PC-9 (cell line): Measurements from ENCODE around the gene C22orf42. TPM values are rescaled to one million over a fixed set of nuclear protein-coding genes. Genes with fewer than 3 reads are reported as not detected.
A peak's percentile ranks its signal among the peaks of the same experiment; 100 is the strongest.

Experiments used
- BruUV-seq: library from RNA; stranded (reverse); fragments of 400-500 nt; replicated peaks from 2 replicates; lab custom pipeline; 2021; lab: Mats Ljungman, UMichigan
- CTCF ChIA-PET: fragments of 300-600 bp; sonication (Branson Sonifier 250); formaldehyde crosslinking; loops from one replicate; lab custom pipeline; 2022; ENCODE audit warnings: antibody characterized with exemption; lab: Charles Lee
- POLR2A ChIA-PET: fragments of 300-600 bp; sonication (Branson Sonifier 250); formaldehyde crosslinking; loops from one replicate; lab custom pipeline; 2022; ENCODE audit warnings: antibody characterized with exemption; ENCODE audit not compliant: unreplicated experiment; lab: Charles Lee
- DNase-seq, 2 experiments: peaks; one replicate each; pipeline versions ENCODE4 v3.0.0 to v3.0.0-alpha.2; 2015 to 2022; ENCODE audit warnings: mixed read lengths in 1 of 2
- H2AFZ ChIP-seq: fragments of 200-600 bp; sonication (generic); 2 replicates; pipeline ENCODE4 v1.8.1; 2017; ENCODE audit warnings: antibody characterized with exemption
- H3F3A ChIP-seq: fragments of 200-600 bp; sonication (generic); 2 replicates; pipeline ENCODE4 v1.8.1; 2017; ENCODE audit warnings: antibody characterized with exemption, mild to moderate bottlenecking, low read depth; ENCODE audit not compliant: insufficient read depth
- H3K27ac ChIP-seq: fragments of 200-600 bp; sonication (generic); 2 replicates; pipeline ENCODE4 v1.6.1; 2016; ENCODE audit warnings: mixed run types
- H3K27me3 ChIP-seq: fragments of 200-600 bp; sonication (generic); 2 replicates; pipeline ENCODE4 v1.6.1; 2016; ENCODE audit warnings: low read depth, mixed run types; ENCODE audit not compliant: insufficient read depth
- H3K36me3 ChIP-seq: fragments of 200-600 bp; sonication (generic); 2 replicates; pipeline ENCODE4 v1.6.1; 2016; ENCODE audit warnings: low read depth, mixed run types
- H3K4me1 ChIP-seq: fragments of 200-600 bp; sonication (generic); replicated peaks from 2 replicates; pipeline ENCODE4 v1.6.1; 2016; ENCODE audit warnings: mixed run types; ENCODE audit not compliant: insufficient read depth
- H3K4me2 ChIP-seq: fragments of 200-600 bp; sonication (generic); 2 replicates; pipeline ENCODE4 v1.6.1; 2017; ENCODE audit warnings: mixed run types
- H3K4me3 ChIP-seq: fragments of 200-600 bp; sonication (generic); 2 replicates; pipeline ENCODE4 v1.6.1; 2016; ENCODE audit warnings: mixed run types
- H3K79me2 ChIP-seq: fragments of 200-600 bp; sonication (generic); 2 replicates; pipeline ENCODE4 v1.6.1; 2017; ENCODE audit warnings: low read depth, mixed run types
- H3K9me2 ChIP-seq: fragments of 200-600 bp; sonication (generic); 2 replicates; pipeline ENCODE4 v1.8.1; 2017; ENCODE audit warnings: mild to moderate bottlenecking; ENCODE audit not compliant: insufficient read depth
- H3K9me3 ChIP-seq: fragments of 200-600 bp; sonication (generic); 2 replicates; pipeline ENCODE4 v1.8.1; 2016; ENCODE audit warnings: low read depth; ENCODE audit not compliant: insufficient read depth
- H4K20me1 ChIP-seq: fragments of 200-600 bp; sonication (generic); 2 replicates; pipeline ENCODE4 v1.8.1; 2017; ENCODE audit not compliant: insufficient read depth
- CTCF ChIP-seq: fragments of 200-600 bp; sonication (generic); conservative IDR thresholded peaks from 2 replicates; pipeline ENCODE4 v1.6.1; 2017; ENCODE audit warnings: mixed run types, antibody characterized with exemption, mild to moderate bottlenecking, moderate library complexity
- EZH2 ChIP-seq: fragments of 200-600 bp; sonication (generic); IDR thresholded peaks from 2 replicates; pipeline ENCODE4 v1.8.0; 2017; ENCODE audit warnings: antibody characterized with exemption, low read depth
- intact Hi-C: fragments of 100-400 bp; cut with micrococcal nuclease; formaldehyde crosslinking; loops from one replicate; pipeline ENCODE4 v1.10.0; 2022; ENCODE audit not compliant: unreplicated experiment
- total RNA-seq: library from RNA; stranded (reverse); gene quantifications from 2 replicates; pipeline ENCODE4 v1.2.3, GENCODE V29; 2021

The C22orf42 gene
- total RNA-seq, 1 experiment from 2014 or later = not detected

GRCh38 chr22:32123657-32124056 lies 35.4 kb downstream of the C22orf42 start:
- POLR2A ChIA-PET = no interaction called here
- DNase-seq = no peak
- no TSS peak for BruUV-seq
- H3K79me2 ChIP-seq = no peaks in the 10 kb centered on the region
- CTCF ChIA-PET = no interaction called here
- intact Hi-C loops = no loop called here
- H3K4me2 ChIP-seq = no peak overlapping the region
- no peaks in the 10 kb centered on the region for H3K4me1 ChIP-seq
- H4K20me1 ChIP-seq = no peaks in the 10 kb centered on the region
- TF ChIP-seq EZH2 (no peak), CTCF (0 out of 2 replicates have a peak, but pooled peaks have one; percentile 29)
- H3F3A ChIP-seq = no peaks in the 10 kb centered on the region
- H3K27ac ChIP-seq = no peak overlapping the region
- no peaks in the 10 kb centered on the region for H3K9me2 ChIP-seq
- peaks cover 38% of the 10 kb centered on the region for H3K27me3 ChIP-seq
- H3K9me3 ChIP-seq = no peaks in the 10 kb centered on the region
- no peak overlapping the region for H3K4me3 ChIP-seq
- no peak overlapping the region for H2AFZ ChIP-seq
- H3K36me3 ChIP-seq = no peaks in the 10 kb centered on the region

- CTCF ChIA-PET = no interaction called here
- Histone ChIP-seq H3K79me2 (no peaks in the 10 kb centered on the region), H3K36me3 (no peaks in the 10 kb centered on the region), H3K9me3 (no peaks in the 10 kb centered on the region), H3K4me1 (no peaks in the 10 kb centered on the region), H3K27ac (no peak overlapping the region), H3K9me2 (no peaks in the 10 kb centered on the region), H2AFZ (no peak overlapping the region), H3K4me3 (no peak overlapping the region), H3K27me3 (peaks cover 44% of the 10 kb centered on the region), H3K4me2 (no peak overlapping the region), H4K20me1 (no peaks in the 10 kb centered on the region), H3F3A (no peaks in the 10 kb centered on the region)
- TF ChIP-seq CTCF = no peak
- TF ChIP-seq EZH2 = no peak
- POLR2A ChIA-PET = no interaction called here
- BruUV-seq = no TSS peak
- DNase-seq = no peak
- intact Hi-C loops = no loop called here
Observed at GRCh38 chr22:32122899-32123298, 36.2 kb downstream of the C22orf42 start.

- Histone ChIP-seq H3K27me3 (peaks cover 61% of the 10 kb centered on the region), H3K4me1 (no peaks in the 10 kb centered on the region), H3K4me2 (no peak overlapping the region), H3K9me2 (no peaks in the 10 kb centered on the region), H3K27ac (no peak overlapping the region), H3K9me3 (no peaks in the 10 kb centered on the region), H3F3A (no peaks in the 10 kb centered on the region), H3K4me3 (no peak overlapping the region), H2AFZ (no peak overlapping the region), H3K36me3 (no peaks in the 10 kb centered on the region), H4K20me1 (no peaks in the 10 kb centered on the region), H3K79me2 (no peaks in the 10 kb centered on the region)
- DNase-seq = no peak
- BruUV-seq = no TSS peak
- intact Hi-C loops = no loop called here
- TF ChIP-seq EZH2 (no peak), CTCF (no peak)
- ChIA-PET CTCF (no interaction called here), POLR2A (no interaction called here)
Observed at GRCh38 chr22:32120603-32121002, 38.5 kb downstream of the C22orf42 start.
